HG03139 (cell line): Measurements from ENCODE around the gene SARNP.

Experiments used
- ATAC-seq: cut with Tn5 transposase; IDR thresholded peaks from one replicate; pipeline ENCODE4 v1.9.1; 2021; ENCODE audit not compliant: unreplicated experiment

Gene SARNP

DNA sequence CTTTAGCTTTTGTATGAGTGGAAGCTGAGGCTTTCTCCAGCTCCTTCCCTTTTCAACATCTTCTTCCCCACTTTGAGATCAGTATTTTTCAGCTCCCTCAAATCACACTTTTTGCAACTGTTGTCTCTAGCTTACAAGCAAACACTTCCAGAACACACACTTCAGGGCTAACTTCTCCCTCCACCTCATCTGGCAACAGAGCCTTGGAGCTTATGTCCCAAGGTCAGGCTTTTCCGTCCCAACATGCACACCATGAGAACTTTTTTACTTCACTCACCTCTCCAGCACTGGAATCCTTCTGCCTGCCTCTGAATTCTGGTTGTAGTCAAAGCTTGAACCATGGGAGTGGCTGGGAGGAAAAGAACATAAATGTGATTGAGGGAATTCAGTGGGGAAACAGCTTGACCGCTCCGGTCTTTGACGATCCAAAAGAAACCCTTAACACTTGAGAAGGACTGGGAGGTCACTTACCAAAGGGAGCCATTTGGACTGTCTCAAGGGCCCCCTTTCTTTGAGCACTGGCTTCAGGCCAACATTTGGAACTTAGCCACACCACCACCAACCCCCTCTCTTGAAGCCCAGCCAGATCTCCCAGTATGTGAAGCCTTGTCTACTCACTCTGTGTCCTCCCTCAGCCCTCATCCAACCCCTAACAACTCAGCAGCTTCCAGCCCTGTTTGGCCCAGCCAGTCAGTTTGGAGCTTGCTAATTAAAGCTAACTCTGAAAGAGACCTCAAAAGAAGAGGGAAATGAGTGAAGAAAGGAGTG lies 105.6 kb downstream of the SARNP start:
- ATAC-seq: no peak

- ATAC-seq: no peak
Measured at GRCh38 chr12:55708695-55709233, 108.8 kb downstream of the SARNP start.

DNA sequence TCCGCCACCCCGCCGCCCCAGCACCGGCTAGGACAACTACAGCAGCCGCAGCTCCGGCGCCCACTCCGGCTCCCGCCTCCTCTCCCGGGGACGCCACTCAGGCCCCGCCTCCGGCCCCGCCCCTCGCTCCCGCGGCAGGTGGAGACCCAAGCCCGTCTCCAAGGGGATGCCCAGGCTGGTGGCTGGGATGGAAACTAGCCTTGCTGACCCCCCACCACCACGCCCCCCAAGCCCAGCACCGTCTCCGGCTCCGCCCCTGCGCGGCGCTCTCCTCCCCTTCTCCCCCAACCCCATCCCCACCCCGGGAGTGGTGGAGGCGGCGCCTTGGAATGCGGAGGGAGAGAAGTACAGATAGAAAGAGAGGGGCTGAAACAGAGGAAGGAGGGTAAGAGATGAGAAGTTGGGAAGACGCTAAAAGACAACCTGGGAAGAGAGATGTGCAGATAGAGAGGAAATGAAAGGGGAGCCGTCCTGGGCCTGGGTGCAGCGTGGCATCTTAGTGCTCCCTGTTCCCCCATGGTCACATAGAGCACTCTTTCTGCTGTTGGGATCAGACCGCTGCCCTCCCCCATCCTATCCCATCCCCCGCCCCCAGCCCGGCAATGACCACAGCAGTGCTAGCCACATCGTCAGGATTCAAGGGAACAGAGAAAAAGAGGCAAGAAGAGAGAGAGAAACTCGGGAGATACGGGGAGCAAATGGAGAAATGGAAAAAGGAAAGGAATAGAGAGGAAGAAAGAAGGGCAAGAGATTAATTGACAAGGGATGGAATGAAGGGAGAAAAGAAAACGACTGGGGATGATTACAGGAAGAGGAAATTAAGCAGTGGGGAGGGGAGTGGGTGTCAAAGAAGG lies 109.5 kb downstream of the SARNP start, which contains the start of gene ITGA7:
TSS of gene ITGA7 (minus strand) at position 64 of the 854 bp plus-strand sequence. CDS start 222 bp downstream, outside the sequence.
- no peak for ATAC-seq
